ENCODE measurements around the gene FAM20A. TPM values are rescaled to one million over a fixed set of nuclear protein-coding genes. Genes with fewer than 3 reads are reported as not detected.
A peak's percentile ranks its signal among the peaks of the same experiment; 100 is the strongest.

The FAM20A gene
- total RNA-seq, 3 donors from 2014 or later (not counting 1 experiment from before 2014, with no cell fraction given), result 0.38 to 1.3 (median 0.66) TPM

DNA sequence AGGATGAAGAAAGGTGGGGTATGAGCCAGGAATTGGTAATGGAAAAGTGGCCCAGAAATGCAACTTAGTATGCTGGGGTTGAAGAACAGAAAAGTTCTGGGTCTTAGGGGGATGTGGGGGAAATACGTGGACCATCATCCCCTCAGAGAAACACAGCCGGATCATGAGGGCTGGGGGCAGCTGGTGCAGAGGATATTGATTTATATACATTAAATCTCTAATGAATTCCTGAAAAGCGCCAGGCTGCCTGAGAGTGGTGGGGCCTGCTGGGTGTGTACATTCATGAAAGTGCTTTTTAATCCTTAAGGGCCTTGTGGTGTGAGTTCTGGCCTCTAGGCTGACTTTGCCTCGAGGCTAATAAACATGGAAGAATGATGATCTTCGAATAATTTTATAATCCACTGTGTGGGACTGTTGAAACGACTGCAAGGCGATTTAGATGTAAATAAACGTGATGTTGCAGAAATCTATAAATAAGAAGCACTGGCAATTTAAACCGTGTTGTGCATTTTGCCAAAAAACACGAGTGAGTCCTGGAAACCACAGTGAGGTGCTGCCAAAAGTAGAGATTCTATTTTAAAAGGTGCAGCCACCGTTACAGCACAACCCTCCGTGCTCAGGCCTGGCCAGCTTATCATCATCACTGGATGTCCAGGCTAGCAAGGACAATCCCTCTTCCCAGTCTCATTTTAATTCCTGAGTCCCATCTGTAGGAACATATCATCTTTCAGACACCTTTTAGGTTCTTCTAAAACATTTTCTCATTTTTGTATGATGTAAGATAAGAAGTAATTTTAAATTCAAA is 56.9 kb downstream of the FAM20A start:
- peak overlapping the region in 1 of 2 donors; percentile 8 for H3K27ac Mint-ChIP-seq
- 90% methylated on average over 11 of the region's 12 CpGs for WGBS (ENCODE audit: insufficient coverage)

DNA sequence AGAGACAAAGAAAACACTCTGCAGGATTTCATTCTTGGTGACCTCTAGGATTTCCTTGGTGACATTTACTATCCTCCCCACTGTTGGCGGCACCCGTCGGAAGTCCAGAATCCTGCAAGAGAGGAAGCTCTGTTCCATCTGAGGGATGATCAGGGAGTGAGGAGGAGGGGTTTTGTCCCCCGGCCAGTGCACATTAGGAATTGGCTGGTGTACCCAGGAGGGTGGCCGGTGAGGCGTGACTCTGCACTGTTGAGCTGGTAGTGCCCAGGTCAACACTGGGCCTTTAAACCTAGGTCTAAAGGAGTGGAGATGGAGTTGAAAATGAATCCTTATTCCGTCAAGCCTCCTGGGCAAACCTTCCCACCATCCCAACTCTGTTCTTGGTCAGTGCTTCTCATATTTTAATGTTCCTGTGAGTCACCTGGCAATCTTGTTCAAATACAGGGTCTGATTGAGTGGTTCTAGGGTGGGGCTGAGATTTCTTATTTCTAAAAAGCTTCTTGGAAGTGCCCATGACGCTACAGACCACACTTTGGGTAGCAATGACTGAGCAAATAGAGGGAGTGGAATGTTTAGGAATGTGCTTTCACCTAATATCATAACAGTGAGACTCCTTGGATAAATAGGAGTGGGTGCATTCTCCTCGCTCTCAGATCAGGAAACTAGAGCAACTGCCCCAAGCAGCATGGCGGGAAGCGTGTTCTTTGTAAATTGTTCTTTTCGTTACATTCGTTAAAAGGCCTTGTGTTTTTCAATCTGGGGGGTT is 58.3 kb downstream of the FAM20A start:
- DNase-seq (no peak), ATAC-seq (no peak)
- H3K9me3 Mint-ChIP-seq, result no peaks in the 10 kb centered on the region
- no peaks in the 10 kb centered on the region for H3K36me3 Mint-ChIP-seq
- no peaks in the 10 kb centered on the region for H3K27me3 Mint-ChIP-seq (ENCODE audit: low read depth in 2 of 2)
- intact Hi-C loops (cut with micrococcal nuclease), result no loop called here
- TF ChIP-seq, protein P1, sequence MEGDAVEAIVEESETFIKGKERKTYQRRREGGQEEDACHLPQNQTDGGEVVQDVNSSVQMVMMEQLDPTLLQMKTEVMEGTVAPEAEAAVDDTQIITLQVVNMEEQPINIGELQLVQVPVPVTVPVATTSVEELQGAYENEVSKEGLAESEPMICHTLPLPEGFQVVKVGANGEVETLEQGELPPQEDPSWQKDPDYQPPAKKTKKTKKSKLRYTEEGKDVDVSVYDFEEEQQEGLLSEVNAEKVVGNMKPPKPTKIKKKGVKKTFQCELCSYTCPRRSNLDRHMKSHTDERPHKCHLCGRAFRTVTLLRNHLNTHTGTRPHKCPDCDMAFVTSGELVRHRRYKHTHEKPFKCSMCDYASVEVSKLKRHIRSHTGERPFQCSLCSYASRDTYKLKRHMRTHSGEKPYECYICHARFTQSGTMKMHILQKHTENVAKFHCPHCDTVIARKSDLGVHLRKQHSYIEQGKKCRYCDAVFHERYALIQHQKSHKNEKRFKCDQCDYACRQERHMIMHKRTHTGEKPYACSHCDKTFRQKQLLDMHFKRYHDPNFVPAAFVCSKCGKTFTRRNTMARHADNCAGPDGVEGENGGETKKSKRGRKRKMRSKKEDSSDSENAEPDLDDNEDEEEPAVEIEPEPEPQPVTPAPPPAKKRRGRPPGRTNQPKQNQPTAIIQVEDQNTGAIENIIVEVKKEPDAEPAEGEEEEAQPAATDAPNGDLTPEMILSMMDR (IDR thresholded peaks at IDR 0.05), result no peak
- H3K4me1 Mint-ChIP-seq, result peaks cover 8% of the 10 kb centered on the region in 2 donors
- H3K27ac Mint-ChIP-seq, result no peak overlapping the region
- Histone ChIP-seq H3K4me1 (ENCODE audit: control insufficient read depth, insufficient read depth, low read length) (no peaks in the 10 kb centered on the region), H3K27ac (ENCODE audit: low read length) (no peak overlapping the region), H3K36me3 (ENCODE audit: control insufficient read depth, insufficient read depth, low read length) (peaks cover 9% of the 10 kb centered on the region), H3K4me3 (ENCODE audit: low read length) (no peak overlapping the region), H3K9me3 (ENCODE audit: control insufficient read depth, insufficient read depth, low read length) (no peaks in the 10 kb centered on the region), H3K27me3 (ENCODE audit: control insufficient read depth, insufficient read depth, low read length) (no peaks in the 10 kb centered on the region)
- over 99% methylated on average over 13 of the region's 13 CpGs for WGBS (ENCODE audit: insufficient coverage)
- no peak overlapping the region for H3K4me3 Mint-ChIP-seq

More for the DNA sequence above, 56.9 kb downstream of the FAM20A start:
- Histone ChIP-seq H3K36me3 (ENCODE audit: control insufficient read depth, insufficient read depth, low read length) (peaks cover 8% of the 10 kb centered on the region), H3K27me3 (ENCODE audit: control insufficient read depth, insufficient read depth, low read length) (no peaks in the 10 kb centered on the region), H3K9me3 (ENCODE audit: control insufficient read depth, insufficient read depth, low read length) (no peaks in the 10 kb centered on the region), H3K27ac (ENCODE audit: low read length) (no peak overlapping the region), H3K4me1 (ENCODE audit: control insufficient read depth, insufficient read depth, low read length) (no peaks in the 10 kb centered on the region), H3K4me3 (ENCODE audit: low read length) (no peak overlapping the region)
- TF ChIP-seq, protein P1 (IDR thresholded peaks at IDR 0.05), result no peak
- no peaks in the 10 kb centered on the region for H3K36me3 Mint-ChIP-seq
- no peaks in the 10 kb centered on the region for H3K9me3 Mint-ChIP-seq
- H3K4me1 Mint-ChIP-seq, result peaks cover 8% of the 10 kb centered on the region in 2 donors
- no peak for ATAC-seq
- intact Hi-C loops (cut with micrococcal nuclease), result no loop called here
- DNase-seq, result no peak
- no peaks in the 10 kb centered on the region for H3K27me3 Mint-ChIP-seq (ENCODE audit: low read depth in 2 of 2)
- no peak overlapping the region for H3K4me3 Mint-ChIP-seq

DNA sequence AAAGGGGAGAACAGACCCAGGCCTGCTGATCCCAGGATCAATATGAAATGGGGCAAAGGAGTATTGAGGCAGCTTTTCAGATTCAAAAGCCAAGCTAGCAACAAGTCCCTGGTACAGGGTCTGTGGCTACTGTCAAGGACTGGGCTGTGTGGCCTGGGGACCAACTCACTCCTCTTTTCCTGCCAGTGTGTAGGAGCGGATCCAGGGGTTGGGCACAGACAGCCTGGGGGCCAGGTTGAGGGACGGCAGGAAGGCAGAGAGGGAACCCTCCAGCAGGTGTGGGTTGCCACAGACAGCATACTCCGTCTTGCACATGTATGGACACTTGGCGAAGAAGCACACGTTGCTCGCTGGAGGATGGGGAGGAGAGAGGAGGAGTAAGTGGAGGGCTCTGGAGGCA is 59.4 kb downstream of the FAM20A start:
- TF ChIP-seq, protein P1 (IDR thresholded peaks at IDR 0.05), result no peak
- H3K36me3 Mint-ChIP-seq, result no peaks in the 10 kb centered on the region
- intact Hi-C loops (cut with micrococcal nuclease), result no loop called here
- H3K36me3 ChIP-seq (ENCODE audit: control insufficient read depth, insufficient read depth, low read length), result peaks cover 18% of the 10 kb centered on the region
- no peaks in the 10 kb centered on the region for H3K9me3 Mint-ChIP-seq
- peaks cover 8% of the 10 kb centered on the region in 2 donors for H3K4me1 Mint-ChIP-seq
- ATAC-seq, result no peak
- H3K27ac Mint-ChIP-seq, result peak overlapping the region in 1 of 2 donors; percentile 67
- no peaks in the 10 kb centered on the region for H3K27me3 ChIP-seq (ENCODE audit: control insufficient read depth, insufficient read depth, low read length)
- H3K4me3 Mint-ChIP-seq, result no peak overlapping the region
- H3K27ac ChIP-seq (ENCODE audit: low read length), result no peak overlapping the region
- H3K4me1 ChIP-seq (ENCODE audit: control insufficient read depth, insufficient read depth, low read length), result no peaks in the 10 kb centered on the region
- no peak for DNase-seq
- WGBS (ENCODE audit: insufficient coverage), result 88% methylated on average over 6 of the region's 6 CpGs
- H3K27me3 Mint-ChIP-seq (ENCODE audit: low read depth in 2 of 2), result no peaks in the 10 kb centered on the region
- H3K9me3 ChIP-seq (ENCODE audit: control insufficient read depth, insufficient read depth, low read length), result no peaks in the 10 kb centered on the region
- H3K4me3 ChIP-seq (ENCODE audit: low read length), result no peak overlapping the region

All from natural killer cell (primary cell).